GM18502 (cell line): ENCODE results near the gene AGAP1.

Experiments
- ATAC-seq: cut with Tn5 transposase; IDR thresholded peaks from one replicate; pipeline ENCODE4 v1.9.1; 2021; ENCODE audit warnings: mild to moderate bottlenecking; ENCODE audit not compliant: unreplicated experiment, poor library complexity

The AGAP1 gene

GRCh38 chr2:235697041-235697440, 203.2 kb downstream of the AGAP1 start:
- ATAC-seq: no peak

GRCh38 chr2:235698028-235698427, 204.2 kb downstream of the AGAP1 start:
- ATAC-seq: no peak

GRCh38 chr2:235698491-235698890, 204.6 kb downstream of the AGAP1 start:
- ATAC-seq: no peak

GRCh38 chr2:235699576-235699975, 205.7 kb downstream of the AGAP1 start:
- no peak for ATAC-seq

GRCh38 chr2:235701206-235701981, 207.6 kb downstream of the AGAP1 start:
- ATAC-seq: no peak

GRCh38 chr2:235702186-235702585, 208.3 kb downstream of the AGAP1 start:
- no peak for ATAC-seq

- ATAC-seq: no peak
Measured at GRCh38 chr2:235703711-235704295, 210.0 kb downstream of the AGAP1 start.

GRCh38 chr2:235705296-235705695, 211.5 kb downstream of the AGAP1 start:
- no peak for ATAC-seq

GRCh38 chr2:235706506-235706905, 212.7 kb downstream of the AGAP1 start:
- no peak for ATAC-seq

- no peak for ATAC-seq
Measured at GRCh38 chr2:235707411-235708096, 213.7 kb downstream of the AGAP1 start.

GRCh38 chr2:235709124-235709813, 215.4 kb downstream of the AGAP1 start:
- ATAC-seq: no peak

GRCh38 chr2:235709969-235710879, 216.4 kb downstream of the AGAP1 start:
- no peak for ATAC-seq

GRCh38 chr2:235710933-235711332, 217.1 kb downstream of the AGAP1 start:
- ATAC-seq: no peak

- no peak for ATAC-seq
Measured at GRCh38 chr2:235711527-235711926, 217.7 kb downstream of the AGAP1 start.

- ATAC-seq: no peak
Measured at GRCh38 chr2:235712176-235712575, 218.3 kb downstream of the AGAP1 start.

- no peak for ATAC-seq
Measured at GRCh38 chr2:235713189-235713588, 219.3 kb downstream of the AGAP1 start.

- no peak for ATAC-seq
Measured at GRCh38 chr2:235715601-235716000, 221.8 kb downstream of the AGAP1 start.

GRCh38 chr2:235716875-235717496, 223.1 kb downstream of the AGAP1 start:
- no peak for ATAC-seq

GRCh38 chr2:235719146-235719942, 225.5 kb downstream of the AGAP1 start:
- ATAC-seq: no peak
